Subcutaneous adipose tissue (tissue), 4 donors: ENCODE results near the gene GRIN3B. TPM values are rescaled to one million over a fixed set of nuclear protein-coding genes. Genes with fewer than 3 reads are reported as not detected.

Source experiments
- CTCF ChIP-seq: fragments of 450-650 bp; IDR thresholded peaks from one replicate; pipeline ENCODE4 v1.5.1; 2016; ENCODE audit warnings: low read depth, mild to moderate bottlenecking, control low read depth, antibody characterized with exemption, moderate library complexity
- total RNA-seq, 4 donors: library from RNA; depleted of rRNA; stranded (reverse); fragments of >200 nt; gene quantifications; one replicate each; pipeline ENCODE4 v1.1.0, GENCODE V29; 2016

The GRIN3B gene
- total RNA-seq, 4 donors from 2014 or later, result not detected

GRCh38 chr19:1006711-1007398 lies 6.6 kb downstream of the GRIN3B start:
- TF ChIP-seq CTCF, result no peak

GRCh38 chr19:1007399-1008251 lies 7.4 kb downstream of the GRIN3B start:
- no peak for TF ChIP-seq CTCF

- TF ChIP-seq CTCF, result no peak
These were observed 8.2 kb downstream of the GRIN3B start for GRCh38 chr19:1008268-1009040.

- no peak for TF ChIP-seq CTCF
These were observed 9.1 kb downstream of the GRIN3B start for GRCh38 chr19:1009041-1009980.

- TF ChIP-seq CTCF, result no peak
These were observed 9.8 kb downstream of the GRIN3B start for GRCh38 chr19:1009981-1010538.

GRCh38 chr19:1010586-1011510 lies 10.6 kb downstream of the GRIN3B start:
- TF ChIP-seq CTCF, result no peak
